HG03354 (cell line): ENCODE measurements around the gene TTC34.
"Not testable (repeated sequence)": the region's sequence is repeated elsewhere in the genome, so short reads cannot be mapped to it uniquely, and the experiment has no call there.

Experiments
- ATAC-seq: cut with Tn5 transposase; IDR thresholded peaks from one replicate; pipeline ENCODE4 v1.9.1; 2021; ENCODE audit warnings: mild to moderate bottlenecking; ENCODE audit not compliant: unreplicated experiment, poor library complexity, severe bottlenecking

Gene TTC34

GRCh38 chr1:2799811-2800663, 1.5 kb downstream of the TTC34 start:
- ATAC-seq = no peak

- not testable (repeated sequence) for ATAC-seq
Observed at GRCh38 chr1:2798958-2799357, 2.5 kb downstream of the TTC34 start.

GRCh38 chr1:2797741-2798016, 3.8 kb downstream of the TTC34 start:
- ATAC-seq = no peak

DNA sequence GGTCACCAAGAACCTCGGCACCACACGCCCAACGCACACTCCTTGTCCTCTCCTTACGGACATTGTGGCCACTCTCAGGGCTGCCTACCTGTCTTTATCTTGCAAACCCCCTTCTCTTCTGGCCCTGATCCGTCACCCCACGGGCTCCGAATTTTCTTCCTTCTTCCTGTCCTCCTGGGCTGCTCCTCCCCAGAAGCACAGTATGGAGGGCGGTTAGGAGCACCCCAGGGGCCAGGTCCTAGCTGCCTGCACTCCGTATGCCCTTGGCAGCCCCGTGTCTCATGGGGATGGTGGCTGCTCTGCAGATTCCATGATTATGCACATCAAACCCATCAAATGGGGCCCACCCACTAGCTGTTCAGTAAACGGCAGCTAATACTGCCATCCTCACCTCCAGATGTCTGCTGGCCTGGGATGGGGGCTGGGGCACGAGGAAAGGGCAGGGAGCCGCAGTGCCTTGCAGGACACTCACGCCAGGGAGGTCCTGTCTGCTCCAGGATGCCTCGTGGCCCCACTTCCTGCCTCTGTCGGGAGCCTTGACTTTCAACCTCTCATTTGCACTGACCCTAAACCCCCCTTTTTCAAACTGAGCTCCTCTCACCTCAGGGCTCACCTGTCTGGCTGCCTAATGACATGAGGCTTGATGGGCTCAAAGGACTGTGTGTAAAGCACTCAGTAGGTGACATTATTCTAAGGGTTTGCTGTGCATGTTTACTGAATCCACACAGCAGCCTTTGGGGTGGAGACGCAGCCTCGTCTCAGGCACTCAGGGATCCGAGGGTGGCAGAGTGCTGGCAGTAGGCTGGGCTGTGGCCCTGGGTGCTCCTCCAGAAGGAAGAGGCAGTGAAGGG, 4.4 kb downstream of the TTC34 start:
- ATAC-seq = no peak

DNA sequence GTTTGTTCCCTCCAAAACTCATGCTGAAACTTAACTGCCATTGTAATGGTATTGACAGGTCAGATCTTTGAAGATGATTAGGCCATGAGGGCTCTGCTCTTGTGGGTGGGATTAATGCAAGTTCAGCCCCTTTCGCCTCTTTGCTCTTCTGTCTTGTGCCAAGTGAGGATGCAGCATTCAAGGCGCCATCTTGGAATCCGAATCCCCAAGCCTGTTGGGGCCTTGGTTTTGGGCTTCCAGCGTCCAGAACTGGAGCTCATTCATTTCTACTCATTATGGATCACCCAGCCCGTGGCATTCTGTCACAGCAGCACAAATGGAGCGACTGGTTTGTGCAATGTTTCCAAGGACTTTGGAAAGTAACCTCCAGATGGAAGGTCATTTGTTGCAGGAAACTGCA, 5.6 kb downstream of the TTC34 start:
- ATAC-seq = no peak

DNA sequence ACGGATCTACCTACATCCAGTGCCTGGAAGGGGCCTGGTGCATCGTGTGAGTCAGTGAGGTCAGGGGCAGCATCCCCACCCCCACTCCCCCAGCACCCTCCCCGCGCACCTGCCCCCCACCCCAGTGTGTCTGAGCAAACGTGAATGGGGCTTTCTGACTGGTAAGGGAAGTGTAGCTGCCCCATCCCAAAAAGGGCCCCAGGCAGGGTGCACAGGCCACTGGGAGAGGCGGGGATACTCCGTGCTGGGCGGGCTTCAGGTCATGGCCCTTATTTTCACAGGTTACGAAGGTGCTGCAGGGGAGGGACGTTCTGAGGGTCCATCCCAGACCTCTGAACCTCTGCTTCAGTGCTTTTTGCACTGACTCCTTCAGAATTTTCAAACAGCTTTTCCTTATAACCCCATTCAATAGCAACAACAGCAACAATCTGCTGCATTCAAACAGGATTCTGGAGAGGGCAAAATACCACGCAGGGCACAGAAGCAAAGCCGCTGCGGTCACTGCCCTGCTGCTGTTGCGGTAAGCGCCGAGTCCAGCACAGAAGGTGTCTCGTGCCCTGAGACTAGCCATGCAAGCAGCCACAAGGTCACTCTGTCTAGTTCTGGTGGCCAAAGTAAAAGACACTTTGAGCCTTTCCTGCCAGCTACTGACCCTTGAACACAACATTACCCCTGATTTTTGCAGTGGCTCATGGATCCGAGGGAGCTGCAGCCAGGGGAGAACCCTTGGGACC, 10.3 kb downstream of the TTC34 start:
- no peak for ATAC-seq

DNA sequence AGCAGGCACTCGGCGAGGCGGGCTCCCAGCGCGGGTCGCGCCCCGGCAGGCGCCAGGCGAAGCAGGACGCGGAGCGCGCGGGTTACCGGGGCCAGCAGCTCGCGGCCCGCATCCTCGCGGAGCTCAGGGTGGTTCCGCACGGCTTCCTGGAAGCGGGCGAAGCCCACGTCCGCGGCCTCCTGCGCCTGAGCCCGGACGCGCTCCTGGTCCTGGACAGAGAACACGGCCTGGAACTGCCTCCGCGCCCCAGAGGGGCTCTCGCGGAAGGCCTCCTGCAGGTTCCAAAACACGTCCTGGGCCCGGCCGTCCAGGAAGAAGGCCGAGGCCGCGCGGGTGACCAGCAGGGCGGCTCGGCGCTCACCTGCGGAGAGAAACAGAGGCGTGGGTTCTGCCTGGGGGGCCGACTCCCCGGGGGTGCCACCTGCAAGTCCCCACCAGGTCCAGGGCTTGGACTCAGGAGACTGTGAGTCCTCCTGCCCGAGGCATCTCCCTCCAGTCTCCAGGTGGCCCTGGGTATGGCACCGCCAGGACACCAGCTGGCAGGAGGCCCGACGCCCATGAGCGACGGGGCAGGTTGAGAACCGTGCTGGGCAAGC, 11.4 kb downstream of the TTC34 start:
- no peak for ATAC-seq

- no peak for ATAC-seq
Observed at GRCh38 chr1:2789164-2789985, 12.1 kb downstream of the TTC34 start.

- ATAC-seq = no peak
Observed at GRCh38 chr1:2788506-2789163, 12.9 kb downstream of the TTC34 start.

DNA sequence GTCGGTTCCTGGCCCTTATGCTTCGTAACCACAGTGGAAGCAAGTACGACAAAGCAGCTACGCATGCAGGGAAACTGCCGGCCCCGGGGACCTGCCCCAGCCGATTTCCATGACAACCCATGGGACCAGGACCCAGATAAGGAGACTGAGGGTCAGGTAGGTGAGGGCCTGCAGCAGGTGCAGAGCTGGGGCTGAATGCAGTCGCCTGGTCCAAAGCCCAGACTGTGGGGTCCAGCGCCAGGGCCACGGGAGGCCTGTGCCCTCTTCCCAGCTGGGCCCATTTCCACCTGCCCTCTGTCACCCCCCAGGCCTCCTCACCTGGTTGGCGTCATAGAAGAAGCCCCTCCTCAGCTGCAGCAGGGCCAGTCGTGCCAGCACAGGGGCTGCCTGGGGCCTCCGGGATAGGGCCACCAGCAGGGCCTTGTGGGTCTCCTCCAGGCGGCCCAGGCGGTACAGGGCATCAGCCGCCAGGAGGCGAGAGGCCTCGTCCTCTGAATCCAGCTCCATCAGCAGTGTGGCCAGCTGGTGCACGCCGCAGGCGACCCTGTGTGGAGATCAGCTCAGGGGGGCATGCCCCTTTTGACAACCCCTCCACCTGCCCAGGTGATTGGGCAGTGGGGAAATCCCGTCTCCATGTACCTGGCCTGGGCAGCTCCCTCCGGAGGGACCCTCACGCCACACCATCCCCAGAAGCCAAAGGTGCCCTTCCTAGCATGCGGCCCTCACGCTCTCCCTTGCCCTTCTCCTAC, 14.2 kb downstream of the TTC34 start:
- no peak for ATAC-seq

DNA sequence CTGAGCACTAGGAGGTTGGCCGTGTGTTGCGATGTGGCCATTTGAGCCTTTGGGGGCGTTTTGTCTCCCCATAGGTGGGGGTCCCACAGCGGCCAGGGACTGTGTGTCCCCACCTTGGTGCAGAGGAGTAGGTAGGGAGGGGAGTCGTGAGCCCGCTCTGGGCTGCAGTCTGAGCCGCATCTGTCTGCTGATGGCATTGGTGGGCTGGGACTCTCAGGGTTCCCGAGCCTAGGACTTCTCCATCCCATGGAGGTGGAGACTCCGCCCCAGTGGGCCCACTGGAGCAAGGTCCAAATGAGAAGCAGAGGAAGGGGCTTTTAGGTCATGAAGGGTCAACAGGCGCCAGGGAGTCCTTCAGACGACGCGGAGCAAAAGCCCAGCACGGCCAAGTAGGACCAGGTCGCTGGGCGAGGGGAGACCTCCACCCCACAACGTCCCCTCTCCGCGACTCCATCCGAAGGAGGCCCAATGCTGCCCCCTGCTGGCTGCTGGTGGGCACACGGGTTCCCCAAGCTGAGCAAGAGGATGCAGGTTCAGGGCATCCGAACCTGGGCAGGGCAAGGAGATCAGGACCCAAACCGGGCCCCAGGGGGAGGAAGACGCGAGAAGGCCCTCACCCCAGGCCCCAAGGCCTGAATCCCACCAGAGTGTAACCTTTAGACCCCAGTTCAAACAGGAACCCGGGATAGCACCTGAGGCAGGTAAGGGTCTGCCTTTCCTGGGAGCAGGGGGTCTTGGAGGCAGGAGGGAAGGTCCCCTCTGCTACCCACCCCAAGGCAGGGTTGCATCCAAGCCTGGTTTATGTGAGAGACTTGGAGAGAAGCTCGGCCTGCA, 14.9 kb downstream of the TTC34 start:
- no peak for ATAC-seq

GRCh38 chr1:2785631-2786328, 15.7 kb downstream of the TTC34 start:
- ATAC-seq = no peak

- no peak for ATAC-seq
Observed at GRCh38 chr1:2784854-2785630, 16.5 kb downstream of the TTC34 start.

- no peak for ATAC-seq
Observed at GRCh38 chr1:2783435-2784397, 17.8 kb downstream of the TTC34 start.

DNA sequence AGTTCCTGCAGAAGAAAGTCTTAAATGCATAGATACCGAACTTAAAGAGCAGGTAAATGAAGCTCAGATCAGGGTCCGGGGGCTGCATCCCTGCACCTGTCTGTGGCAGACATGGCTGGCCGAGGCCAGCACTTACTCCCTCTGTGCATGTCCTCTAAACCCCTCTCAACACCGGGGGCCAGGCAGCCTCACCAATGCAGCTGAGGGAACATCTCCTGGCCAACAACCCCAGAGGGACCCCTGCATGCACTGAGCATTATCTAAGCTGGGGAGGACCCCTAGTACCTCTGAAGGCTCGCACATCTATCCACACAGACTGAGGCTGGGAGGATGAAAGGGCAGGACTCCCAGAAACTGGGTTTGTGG, 18.4 kb downstream of the TTC34 start:
- ATAC-seq = no peak
